ENCODE data around the gene DNAJC27.
"Not testable (repeated sequence)": the region's sequence is repeated elsewhere in the genome, so short reads cannot be mapped to it uniquely, and the experiment has no call there.

DNAJC27 gene

GRCh38 chr2:24971536-24972314 is at the start of gene DNAJC27:
DNAJC27 (minus strand) TSS chr2:24971955; CDS start chr2:24971904, 51 bp downstream.
- no peaks in the 10 kb centered on the region; the same call in 1 of the 2 replicates for H3K4me1 ChIP-seq (ENCODE audit: insufficient read depth, low read length)
- H3K9me3 ChIP-seq (ENCODE audit: control insufficient read depth, insufficient read depth, low read length): no peaks in the 10 kb centered on the region
- peak within 1 kb of the TSS; percentile 95 for H3K9ac ChIP-seq (ENCODE audit: low read depth, low read length)
- H3K36me3 ChIP-seq (ENCODE audit: insufficient read depth, low read length): no peaks in the 10 kb centered on the region

DNA sequence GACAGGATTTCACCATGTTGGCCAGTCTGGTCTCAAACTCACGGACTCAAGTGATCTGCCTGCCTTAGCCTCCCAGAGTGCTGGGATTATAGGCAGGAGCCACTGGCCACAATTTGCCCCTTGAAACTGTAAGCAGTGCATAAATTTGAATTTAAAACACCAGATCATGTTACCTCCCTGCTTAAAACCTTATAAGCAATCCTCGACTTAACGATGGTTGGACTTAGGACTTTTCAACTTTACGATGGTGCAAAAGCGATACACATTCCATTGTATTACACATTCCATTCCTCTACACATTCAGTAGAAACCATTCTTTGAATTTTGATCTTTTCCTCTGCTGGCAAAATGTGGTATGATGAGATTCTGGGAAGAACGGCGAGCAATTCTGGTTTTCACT is 46.9 kb upstream of the DNAJC27 start:
- H3K36me3 ChIP-seq (ENCODE audit: insufficient read depth, low read length): no peaks in the 10 kb centered on the region
- H3K9me3 ChIP-seq (ENCODE audit: control insufficient read depth, insufficient read depth, low read length): no peaks in the 10 kb centered on the region
- H3K4me1 ChIP-seq (ENCODE audit: insufficient read depth, low read length): no peaks in the 10 kb centered on the region
- no peak overlapping the region for H3K9ac ChIP-seq (ENCODE audit: low read depth, low read length)

DNA sequence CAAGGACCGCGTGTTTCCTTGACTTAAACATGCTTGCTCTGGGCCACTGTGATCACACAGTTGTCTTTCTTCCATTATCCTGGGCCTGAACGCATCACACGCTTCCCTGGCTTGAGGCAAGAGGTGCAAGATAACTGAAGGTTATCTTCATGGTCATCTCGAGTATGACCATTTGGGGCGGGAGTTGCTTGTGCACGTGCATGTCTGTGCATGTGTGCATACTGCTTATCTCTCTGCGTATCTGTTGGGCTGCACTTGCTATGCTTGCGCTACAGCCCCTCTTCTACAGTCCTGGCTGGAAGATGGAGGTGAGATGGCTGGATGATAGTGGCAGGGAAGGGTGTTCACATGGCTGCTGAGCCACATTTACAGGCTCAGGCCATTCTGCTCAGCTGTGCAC is 42.9 kb upstream of the DNAJC27 start:
- H3K9ac ChIP-seq (ENCODE audit: low read depth, low read length): no peak overlapping the region
- H3K36me3 ChIP-seq (ENCODE audit: insufficient read depth, low read length): no peaks in the 10 kb centered on the region
- H3K4me1 ChIP-seq (ENCODE audit: insufficient read depth, low read length): no peaks in the 10 kb centered on the region
- H3K9me3 ChIP-seq (ENCODE audit: control insufficient read depth, insufficient read depth, low read length): no peaks in the 10 kb centered on the region

- not testable (repeated sequence) for H3K4me1 ChIP-seq (ENCODE audit: insufficient read depth, low read length); H3K9me3 ChIP-seq (ENCODE audit: control insufficient read depth, insufficient read depth, low read length); H3K36me3 ChIP-seq (ENCODE audit: insufficient read depth, low read length); H3K9ac ChIP-seq (ENCODE audit: low read depth, low read length)
These were observed 39.6 kb upstream of the DNAJC27 start for GRCh38 chr2:25011342-25011741.

DNA sequence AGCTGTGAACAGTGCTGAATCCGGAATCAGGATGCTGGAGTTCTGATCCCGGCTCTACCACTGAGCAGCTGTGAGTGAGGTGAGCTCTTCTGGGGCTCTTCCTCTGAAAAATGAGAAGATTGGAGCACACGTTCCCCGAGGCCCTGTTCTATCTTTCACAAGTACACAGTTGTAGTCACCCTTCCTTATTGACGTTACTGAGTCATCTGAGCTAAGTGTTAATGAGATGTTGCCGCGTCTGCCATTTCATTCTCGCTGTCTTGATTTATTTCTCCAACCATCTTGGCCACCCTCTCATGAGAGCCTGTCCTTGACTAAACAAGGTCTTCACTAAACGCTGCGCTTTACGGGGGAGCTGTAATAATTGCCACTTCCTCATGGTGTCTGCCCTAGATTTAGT is 38.2 kb upstream of the DNAJC27 start:
- no peaks in the 10 kb centered on the region for H3K36me3 ChIP-seq (ENCODE audit: insufficient read depth, low read length)
- H3K9ac ChIP-seq (ENCODE audit: low read depth, low read length): no peak overlapping the region
- no peaks in the 10 kb centered on the region for H3K9me3 ChIP-seq (ENCODE audit: control insufficient read depth, insufficient read depth, low read length)
- H3K4me1 ChIP-seq (ENCODE audit: insufficient read depth, low read length): no peaks in the 10 kb centered on the region

- no peak overlapping the region for H3K9ac ChIP-seq (ENCODE audit: low read depth, low read length)
- H3K4me1 ChIP-seq (ENCODE audit: insufficient read depth, low read length): no peaks in the 10 kb centered on the region
- H3K36me3 ChIP-seq (ENCODE audit: insufficient read depth, low read length): no peaks in the 10 kb centered on the region
- no peaks in the 10 kb centered on the region for H3K9me3 ChIP-seq (ENCODE audit: control insufficient read depth, insufficient read depth, low read length)
These were observed 30.3 kb upstream of the DNAJC27 start for GRCh38 chr2:25002066-25002465.

DNA sequence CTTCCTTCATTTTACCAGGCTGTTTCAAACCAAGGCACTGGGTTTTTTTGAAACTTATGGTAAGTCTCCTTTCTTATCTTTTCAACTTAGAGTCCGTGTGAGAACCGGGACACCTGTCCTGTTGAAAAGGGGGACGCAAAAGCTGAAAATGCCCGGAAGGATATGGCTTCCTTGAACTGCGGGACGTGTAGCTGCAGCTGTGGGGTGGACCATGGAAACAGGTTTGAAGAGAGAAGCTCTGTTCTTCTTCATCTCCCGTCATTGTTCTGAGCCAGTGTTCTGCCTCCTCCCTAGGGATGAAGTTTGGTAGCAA is 29.5 kb upstream of the DNAJC27 start:
- Histone ChIP-seq H3K9ac (ENCODE audit: low read depth, low read length) (no peak overlapping the region), H3K4me1 (ENCODE audit: insufficient read depth, low read length) (peaks cover 2% of the 10 kb centered on the region; the same call in 1 of the 2 replicates)

DNA sequence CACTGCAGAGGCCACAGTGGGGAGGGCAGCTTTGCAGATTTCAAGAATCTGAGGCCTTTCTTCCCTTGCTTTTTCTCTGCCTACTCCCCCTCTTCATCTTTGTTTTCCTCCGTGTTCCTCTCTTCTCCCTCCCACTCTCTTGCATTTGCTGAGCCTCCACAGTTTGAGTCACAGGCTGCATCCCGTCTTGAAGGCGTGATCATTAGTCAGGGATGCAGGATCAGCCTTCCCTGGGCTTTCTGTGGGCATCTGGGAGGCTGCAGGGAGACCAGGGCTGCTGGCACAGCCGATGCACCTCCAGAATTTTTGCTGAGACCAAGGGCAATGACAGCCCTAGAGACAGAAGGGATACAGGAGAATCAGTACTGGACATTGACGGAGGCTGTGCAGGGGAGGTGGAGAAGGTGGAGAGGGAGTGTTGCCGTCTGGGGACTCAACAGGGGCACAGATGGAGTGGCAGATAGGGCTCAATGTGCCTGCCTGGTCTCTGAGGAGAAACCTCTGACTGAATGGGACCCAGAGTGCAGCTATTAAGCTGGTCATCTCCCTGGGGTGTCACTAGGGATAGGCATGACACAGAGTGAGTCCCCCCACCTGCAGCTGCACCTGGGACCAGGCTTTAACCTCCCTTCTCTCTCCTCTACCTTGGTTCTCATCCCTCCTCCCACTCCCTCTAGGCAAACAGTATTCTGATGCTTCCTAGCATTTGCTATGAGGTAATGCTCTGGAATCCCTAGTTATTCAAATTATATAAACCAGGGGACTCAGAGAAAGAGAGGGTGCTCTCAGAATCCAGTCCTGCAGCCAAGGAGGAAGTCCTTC is 29.0 kb upstream of the DNAJC27 start:
- Histone ChIP-seq H3K9ac (ENCODE audit: low read depth, low read length) (no peak overlapping the region), H3K4me1 (ENCODE audit: insufficient read depth, low read length) (peaks cover 2% of the 10 kb centered on the region; the same call in 1 of the 2 replicates), H3K36me3 (ENCODE audit: insufficient read depth, low read length) (no peaks in the 10 kb centered on the region), H3K9me3 (ENCODE audit: control insufficient read depth, insufficient read depth, low read length) (no peaks in the 10 kb centered on the region)

More for the DNA sequence above, 29.5 kb upstream of the DNAJC27 start:
- Histone ChIP-seq H3K9me3 (ENCODE audit: control insufficient read depth, insufficient read depth, low read length) (no peaks in the 10 kb centered on the region), H3K36me3 (ENCODE audit: insufficient read depth, low read length) (no peaks in the 10 kb centered on the region)

DNA sequence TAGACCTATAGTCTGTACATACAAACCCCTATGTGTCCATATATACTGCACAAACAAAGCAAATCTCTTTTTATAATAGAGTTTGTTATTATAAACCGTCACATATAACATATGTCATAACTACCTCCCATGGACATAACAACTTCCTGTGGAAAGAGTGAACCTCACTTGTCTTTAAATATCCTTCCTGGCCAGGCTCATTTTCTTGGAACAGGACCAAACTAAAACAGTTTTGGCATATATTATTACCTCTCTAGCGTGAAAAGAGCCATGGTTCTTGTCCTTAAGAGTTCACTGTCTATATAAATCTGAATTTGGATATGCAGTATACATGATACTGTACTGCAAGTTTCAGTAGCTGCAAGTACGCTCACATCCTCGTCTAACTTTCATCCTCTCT is 28.3 kb upstream of the DNAJC27 start:
- Histone ChIP-seq H3K4me1 (ENCODE audit: insufficient read depth, low read length) (peaks cover 2% of the 10 kb centered on the region; the same call in 1 of the 2 replicates), H3K36me3 (ENCODE audit: insufficient read depth, low read length) (no peaks in the 10 kb centered on the region), H3K9me3 (ENCODE audit: control insufficient read depth, insufficient read depth, low read length) (no peaks in the 10 kb centered on the region), H3K9ac (ENCODE audit: low read depth, low read length) (no peak overlapping the region)

- H3K36me3 ChIP-seq (ENCODE audit: insufficient read depth, low read length); H3K9ac ChIP-seq (ENCODE audit: low read depth, low read length); H3K9me3 ChIP-seq (ENCODE audit: control insufficient read depth, insufficient read depth, low read length); H3K4me1 ChIP-seq (ENCODE audit: insufficient read depth, low read length): not testable (repeated sequence)
These were observed 27.3 kb upstream of the DNAJC27 start for GRCh38 chr2:24999097-24999496.

- Histone ChIP-seq H3K36me3 (ENCODE audit: insufficient read depth, low read length) (no peaks in the 10 kb centered on the region), H3K4me1 (ENCODE audit: insufficient read depth, low read length) (peaks cover 2% of the 10 kb centered on the region; the same call in 1 of the 2 replicates), H3K9ac (ENCODE audit: low read depth, low read length) (no peak overlapping the region), H3K9me3 (ENCODE audit: control insufficient read depth, insufficient read depth, low read length) (no peaks in the 10 kb centered on the region)
These were observed 22.5 kb upstream of the DNAJC27 start for GRCh38 chr2:24994146-24994724.

DNA sequence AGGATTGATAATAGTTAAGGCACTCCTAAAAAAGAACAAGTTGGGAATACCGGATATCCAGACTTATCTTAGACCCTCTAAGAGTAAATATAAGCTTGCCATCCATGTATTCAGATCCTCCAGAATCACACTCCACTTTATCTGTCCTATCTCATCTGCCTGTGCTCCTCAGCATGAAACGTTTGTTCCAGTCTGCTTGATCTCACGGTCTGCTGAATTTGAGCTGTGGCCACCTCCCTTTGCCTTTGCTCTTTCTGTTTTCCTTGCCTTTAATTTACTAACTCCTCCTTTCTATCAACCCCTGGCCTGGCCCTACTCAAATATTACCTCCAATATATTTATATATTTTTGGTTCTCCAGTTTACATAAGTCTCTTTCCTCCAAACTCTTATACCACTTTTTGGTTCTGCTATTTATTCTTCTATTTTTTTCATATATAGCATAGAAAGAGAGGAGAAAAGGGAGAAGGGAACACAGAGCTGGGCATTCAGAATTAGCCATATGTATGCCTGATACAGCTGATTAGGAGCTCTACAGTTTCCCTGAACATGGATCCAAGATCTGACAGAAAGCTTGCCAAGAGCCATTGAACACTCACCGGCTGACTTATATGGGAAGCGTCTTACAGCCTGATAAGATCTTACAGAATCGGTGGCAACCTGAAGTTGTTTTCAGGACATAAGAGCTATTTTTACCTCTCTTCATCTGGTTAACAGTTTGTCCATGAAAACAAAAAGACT is 21.8 kb upstream of the DNAJC27 start:
- no peak overlapping the region for H3K9ac ChIP-seq (ENCODE audit: low read depth, low read length)
- no peaks in the 10 kb centered on the region for H3K36me3 ChIP-seq (ENCODE audit: insufficient read depth, low read length)
- H3K9me3 ChIP-seq (ENCODE audit: control insufficient read depth, insufficient read depth, low read length): no peaks in the 10 kb centered on the region
- peaks cover 2% of the 10 kb centered on the region; the same call in 1 of the 2 replicates for H3K4me1 ChIP-seq (ENCODE audit: insufficient read depth, low read length)

DNA sequence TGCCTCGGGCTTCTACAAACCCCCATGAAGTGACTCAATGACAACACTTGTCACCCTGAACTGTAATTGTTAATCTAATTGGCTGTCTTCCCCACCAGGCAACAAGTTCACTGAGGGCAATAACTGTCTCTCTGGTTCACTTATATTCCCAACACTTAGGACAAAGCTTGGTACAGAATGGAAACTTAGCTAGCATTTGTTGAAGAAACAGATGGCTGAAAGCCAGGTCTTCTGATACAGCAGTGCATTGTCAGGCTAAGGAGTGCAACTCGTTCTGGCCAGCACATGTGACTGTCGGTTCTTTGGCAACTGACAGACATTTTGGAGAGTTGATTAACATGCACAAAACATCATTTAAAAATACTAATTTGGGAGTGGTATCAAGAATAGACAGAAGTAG is 14.6 kb upstream of the DNAJC27 start:
- H3K36me3 ChIP-seq (ENCODE audit: insufficient read depth, low read length): no peaks in the 10 kb centered on the region
- no peak overlapping the region for H3K9ac ChIP-seq (ENCODE audit: low read depth, low read length)
- no peaks in the 10 kb centered on the region for H3K9me3 ChIP-seq (ENCODE audit: control insufficient read depth, insufficient read depth, low read length)
- H3K4me1 ChIP-seq (ENCODE audit: insufficient read depth, low read length): no peaks in the 10 kb centered on the region

DNA sequence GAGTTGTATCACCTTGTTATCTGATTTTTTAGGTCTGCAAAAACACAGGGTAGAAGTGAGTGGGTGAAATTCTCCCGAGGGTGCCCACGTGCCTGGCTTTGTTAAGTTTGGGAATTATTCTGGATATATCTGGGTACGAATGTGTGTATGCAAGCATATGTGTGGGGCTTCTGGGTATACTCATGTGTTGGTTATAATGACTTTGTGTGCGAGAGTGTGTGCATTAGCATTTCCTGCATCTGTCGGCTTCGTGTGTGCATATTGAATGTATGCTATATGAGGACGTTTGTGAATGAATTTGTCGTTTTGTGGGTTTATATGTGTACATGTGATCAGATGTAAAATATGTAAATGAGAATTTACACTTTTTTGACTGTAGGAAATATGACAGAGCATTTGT is 13.8 kb upstream of the DNAJC27 start:
- no peak overlapping the region for H3K9ac ChIP-seq (ENCODE audit: low read depth, low read length)
- H3K36me3 ChIP-seq (ENCODE audit: insufficient read depth, low read length): no peaks in the 10 kb centered on the region
- no peaks in the 10 kb centered on the region for H3K4me1 ChIP-seq (ENCODE audit: insufficient read depth, low read length)
- no peaks in the 10 kb centered on the region for H3K9me3 ChIP-seq (ENCODE audit: control insufficient read depth, insufficient read depth, low read length)

Data from ES-I3 (cell line).